Measurements from ENCODE around the gene TRIM46. TPM values are rescaled to one million over a fixed set of nuclear protein-coding genes. Genes with fewer than 3 reads are reported as not detected.

Gene TRIM46
- total and polyA plus RNA-seq, 9 of the 15 experiments (the other 6 are each of a cell fraction or from before 2014, with no cell fraction given): 0.05 to 0.60 (median 0.16) TPM; not detected in 3

DNA sequence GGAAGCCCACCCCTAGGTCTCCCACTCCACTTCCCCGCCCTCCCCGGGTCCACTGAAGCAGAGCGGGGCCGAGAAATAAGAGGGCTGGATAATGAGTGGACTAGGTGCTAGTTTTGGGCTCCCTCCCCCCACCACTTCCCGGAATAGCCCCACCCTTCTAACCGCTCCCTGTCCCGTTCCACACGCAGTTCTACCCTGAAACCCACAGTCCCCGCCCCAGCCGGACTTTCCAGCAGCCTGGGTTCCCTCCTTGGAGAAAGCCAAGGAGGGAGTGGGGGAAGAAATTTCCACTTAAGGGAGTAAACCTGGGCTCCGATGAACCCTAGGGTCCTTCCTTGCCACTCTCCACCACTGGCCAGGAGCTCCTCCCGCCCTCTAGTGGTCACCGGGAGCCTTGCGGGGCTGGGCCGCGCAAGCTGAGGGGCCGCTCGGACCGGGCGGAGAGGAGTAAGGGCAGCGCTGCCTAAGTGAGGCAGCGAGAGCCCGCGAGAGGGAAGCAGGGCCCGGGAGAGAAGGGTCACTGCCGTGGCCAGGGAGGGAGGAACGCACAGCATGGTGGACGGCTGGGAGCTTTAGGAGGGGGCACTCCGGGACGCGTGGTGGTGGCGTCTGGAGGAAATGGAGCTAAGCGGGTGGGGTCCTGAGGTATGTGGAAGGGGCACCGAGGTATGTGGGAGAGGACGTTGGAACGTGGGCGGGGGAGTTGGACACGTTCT is 19.8 kb downstream of the TRIM46 start (continued):
- TF ChIP-seq, protein P1, sequence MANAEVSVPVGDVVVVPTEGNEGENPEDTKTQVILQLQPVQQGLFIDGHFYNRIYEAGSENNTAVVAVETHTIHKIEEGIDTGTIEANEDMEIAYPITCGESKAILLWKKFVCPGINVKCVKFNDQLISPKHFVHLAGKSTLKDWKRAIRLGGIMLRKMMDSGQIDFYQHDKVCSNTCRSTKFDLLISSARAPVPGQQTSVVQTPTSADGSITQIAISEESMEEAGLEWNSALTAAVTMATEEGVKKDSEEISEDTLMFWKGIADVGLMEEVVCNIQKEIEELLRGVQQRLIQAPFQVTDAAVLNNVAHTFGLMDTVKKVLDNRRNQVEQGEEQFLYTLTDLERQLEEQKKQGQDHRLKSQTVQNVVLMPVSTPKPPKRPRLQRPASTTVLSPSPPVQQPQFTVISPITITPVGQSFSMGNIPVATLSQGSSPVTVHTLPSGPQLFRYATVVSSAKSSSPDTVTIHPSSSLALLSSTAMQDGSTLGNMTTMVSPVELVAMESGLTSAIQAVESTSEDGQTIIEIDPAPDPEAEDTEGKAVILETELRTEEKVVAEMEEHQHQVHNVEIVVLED (CRISPR knock-in tag; IDR thresholded peaks at IDR 0.05): no peak
- no peak for TF ChIP-seq CBX3 (IDR thresholded peaks at IDR 0.05; ENCODE audit: borderline replicate concordance in 1 of 2, low read length in 2 of 2)
- TF ChIP-seq TARDBP (IDR thresholded peaks at IDR 0.05): peak; percentile 93
- 0 out of 2 replicates have a peak, but pooled peaks have one; percentile 65 for TF ChIP-seq ZNF12 (CRISPR knock-in tag; IDR thresholded peaks at IDR 0.05)
- TF ChIP-seq FIP1L1 (IDR thresholded peaks at IDR 0.05; ENCODE audit: low read depth, low read length, poor library complexity, severe bottlenecking): no peak
- TF ChIP-seq TRIM28 (IDR thresholded peaks at IDR 0.05): 0 out of 2 replicates have a peak, but pooled peaks have one; percentile 45
- TF ChIP-seq, protein P2, sequence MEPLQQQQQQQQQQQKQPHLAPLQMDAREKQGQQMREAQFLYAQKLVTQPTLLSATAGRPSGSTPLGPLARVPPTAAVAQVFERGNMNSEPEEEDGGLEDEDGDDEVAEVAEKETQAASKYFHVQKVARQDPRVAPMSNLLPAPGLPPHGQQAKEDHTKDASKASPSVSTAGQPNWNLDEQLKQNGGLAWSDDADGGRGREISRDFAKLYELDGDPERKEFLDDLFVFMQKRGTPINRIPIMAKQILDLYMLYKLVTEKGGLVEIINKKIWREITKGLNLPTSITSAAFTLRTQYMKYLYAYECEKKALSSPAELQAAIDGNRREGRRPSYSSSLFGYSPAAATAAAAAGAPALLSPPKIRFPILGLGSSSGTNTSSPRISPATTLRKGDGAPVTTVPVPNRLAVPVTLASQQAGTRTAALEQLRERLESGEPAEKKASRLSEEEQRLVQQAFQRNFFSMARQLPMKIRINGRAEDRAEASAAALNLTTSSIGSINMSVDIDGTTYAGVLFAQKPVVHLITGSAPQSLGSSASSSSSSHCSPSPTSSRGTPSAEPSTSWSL (CRISPR knock-in tag; IDR thresholded peaks at IDR 0.05; ENCODE audit: borderline replicate concordance): no peak
- peak; percentile 69; the same call in 1 of the 2 replicates for TF ChIP-seq PML (IDR thresholded peaks at IDR 0.05; ENCODE audit: low read length)
- no peak for TF ChIP-seq SRSF3 (IDR thresholded peaks at IDR 0.05; ENCODE audit: insufficient read depth, low read length)
- TF ChIP-seq RUNX1 (IDR thresholded peaks at IDR 0.05; ENCODE audit: low read depth): no peak
- TF ChIP-seq NCOA2 (IDR thresholded peaks at IDR 0.05; ENCODE audit: partially characterized antibody in 2 of 2): no peak
- no peak for TF ChIP-seq ATF1 (CRISPR knock-in tag; IDR thresholded peaks at IDR 0.05)
- peak; percentile 56 for TF ChIP-seq ATF1 (tag; IDR thresholded peaks at IDR 0.05)
- no peak for TF ChIP-seq BACH1 (tag; IDR thresholded peaks at IDR 0.05)
- TF ChIP-seq ZNF583 (CRISPR knock-in tag; IDR thresholded peaks at IDR 0.05): no peak; the same call in 1 of the 2 replicates
- TF ChIP-seq SRSF7 (optimal IDR thresholded peaks at IDR 0.05; ENCODE audit: low read depth, low read length): no peak
- no peak for TF ChIP-seq TAF15 (IDR thresholded peaks at IDR 0.05; ENCODE audit: low read depth, low read length)
- TF ChIP-seq RBFOX2 (IDR thresholded peaks at IDR 0.05; ENCODE audit: low read depth, low read length): peak; percentile 89
- TF ChIP-seq SNIP1 (IDR thresholded peaks at IDR 0.05; ENCODE audit: low read depth): no peak; the same call in 1 of the 2 replicates
- peak; percentile 90 for TF ChIP-seq POLR2A (conservative IDR thresholded peaks at IDR 0.05)
- TF ChIP-seq NUFIP1 (IDR thresholded peaks at IDR 0.05; ENCODE audit: partially characterized antibody): no peak
- TF ChIP-seq GATAD2B (IDR thresholded peaks at IDR 0.05; ENCODE audit: borderline replicate concordance): peak; percentile 72; the same call in 1 of the 2 replicates
- TF ChIP-seq YBX1 (IDR thresholded peaks at IDR 0.05): no peak
- peak; percentile 98 for TF ChIP-seq XRCC5 (IDR thresholded peaks at IDR 0.05; ENCODE audit: low read depth, low read length)
- no peak for TF ChIP-seq MCM2 (IDR thresholded peaks at IDR 0.05; ENCODE audit: low read depth)
- no peak; the same call in 1 of the 2 replicates for TF ChIP-seq SMARCE1 (IDR thresholded peaks at IDR 0.05)
- no peak for TF ChIP-seq HMG20A (CRISPR knock-in tag; conservative IDR thresholded peaks at IDR 0.05)
- TF ChIP-seq KLF16 (IDR thresholded peaks at IDR 0.05): 0 out of 2 replicates have a peak, but pooled peaks have one; percentile 27
- TF ChIP-seq, protein P3, sequence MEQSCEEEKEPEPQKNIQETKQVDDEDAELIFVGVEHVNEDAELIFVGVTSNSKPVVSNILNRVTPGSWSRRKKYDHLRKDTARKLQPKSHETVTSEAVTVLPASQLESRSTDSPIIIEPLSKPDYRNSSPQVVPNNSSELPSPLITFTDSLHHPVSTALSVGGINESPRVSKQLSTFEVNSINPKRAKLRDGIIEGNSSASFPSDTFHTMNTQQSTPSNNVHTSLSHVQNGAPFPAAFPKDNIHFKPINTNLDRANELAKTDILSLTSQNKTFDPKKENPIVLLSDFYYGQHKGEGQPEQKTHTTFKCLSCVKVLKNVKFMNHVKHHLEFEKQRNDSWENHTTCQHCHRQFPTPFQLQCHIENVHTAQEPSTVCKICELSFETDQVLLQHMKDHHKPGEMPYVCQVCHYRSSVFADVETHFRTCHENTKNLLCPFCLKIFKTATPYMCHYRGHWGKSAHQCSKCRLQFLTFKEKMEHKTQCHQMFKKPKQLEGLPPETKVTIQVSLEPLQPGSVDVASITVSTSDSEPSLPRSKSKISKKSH (CRISPR knock-in tag; IDR thresholded peaks at IDR 0.05): no peak
